Skeletal muscle tissue (tissue), 4 donors: ENCODE data around the gene MPV17L2. TPM values are rescaled to one million over a fixed set of nuclear protein-coding genes. Genes with fewer than 3 reads are reported as not detected.

Experiments used
- H3K27ac ChIP-seq: one replicate; pipeline ENCODE4 v1.7.0; 2013; ENCODE audit warnings: mild to moderate bottlenecking, low read depth, low read length, inconsistent platforms
- H3K27me3 ChIP-seq, 3 donors: one replicate each; pipeline ENCODE4 v1.7.0; 2013; ENCODE audit warnings: low read length in 3 of 3; ENCODE audit not compliant: control insufficient read depth in 3 of 3, insufficient read depth in 3 of 3
- H3K36me3 ChIP-seq, 3 donors: one replicate each; pipeline ENCODE4 v1.7.0; 2013; ENCODE audit warnings: low read length in 3 of 3; ENCODE audit not compliant: control insufficient read depth in 3 of 3, insufficient read depth in 3 of 3
- H3K4me1 ChIP-seq, 3 donors: one replicate each; pipeline ENCODE4 v1.7.0; 2013; ENCODE audit warnings: low read length in 3 of 3, mild to moderate bottlenecking in 3 of 3; ENCODE audit not compliant: control insufficient read depth in 3 of 3, insufficient read depth in 3 of 3
- H3K4me3 ChIP-seq, 3 donors: one replicate each; pipeline ENCODE4 v1.7.0; 2013; ENCODE audit warnings: low read length in 3 of 3
- H3K9ac ChIP-seq, 3 donors: one replicate each; pipeline ENCODE4 v1.7.0; 2013; ENCODE audit warnings: low read length in 3 of 3, mild to moderate bottlenecking in 3 of 3, moderate library complexity in 2 of 3, low read depth in 1 of 3
- H3K9me3 ChIP-seq, 3 donors: one replicate each; pipeline ENCODE4 v1.7.0; 2013; ENCODE audit warnings: low read length in 3 of 3; ENCODE audit not compliant: control insufficient read depth in 3 of 3
- total RNA-seq: library from RNA; depleted of rRNA; stranded (reverse); fragments of >200 nt; gene quantifications from one replicate; pipeline ENCODE4 v1.2.3, GENCODE V29; 2014
- donor health status: Osteomylitis.

The MPV17L2 gene
- 4.2 TPM for total RNA-seq

- H3K9ac ChIP-seq: peak within 1 kb of the TSS; percentile 82 to 90 (median 89)
- H3K27ac ChIP-seq: peak within 1 kb of the TSS; percentile 97
- no peaks in the 10 kb centered on the region for H3K27me3 ChIP-seq
- H3K9me3 ChIP-seq: no peaks in the 10 kb centered on the region
- H3K36me3 ChIP-seq: peaks cover 12 to 17% (median 14%) of the 10 kb centered on the region in 3 donors
- peaks cover 13 to 20% (median 14%) of the 10 kb centered on the region in 3 donors for H3K4me1 ChIP-seq
- peak within 1 kb of the TSS; percentile 75 to 86 (median 83) for H3K4me3 ChIP-seq
These were observed at the start of gene MPV17L2 for GRCh38 chr19:18192673-18193387. Gene MPV17L2 (plus strand): TSS chr19:18193218. CDS start chr19:18193282, 64 bp downstream.

GRCh38 chr19:18143902-18144301 lies 49.1 kb upstream of the MPV17L2 start:
- Histone ChIP-seq H3K27ac (no peak overlapping the region), H3K9ac (no peak overlapping the region), H3K9me3 (no peaks in the 10 kb centered on the region), H3K27me3 (no peaks in the 10 kb centered on the region), H3K4me3 (no peak overlapping the region), H3K36me3 (peaks cover 10 to 44% (median 14%) of the 10 kb centered on the region in 3 donors), H3K4me1 (no peaks in the 10 kb centered on the region)

- Histone ChIP-seq H3K4me3 (no peak overlapping the region), H3K36me3 (peaks cover 10 to 42% (median 14%) of the 10 kb centered on the region in 3 donors)
These were observed 48.7 kb upstream of the MPV17L2 start for GRCh38 chr19:18144361-18144760.

GRCh38 chr19:18144906-18145305 lies 48.1 kb upstream of the MPV17L2 start:
- peaks cover 10 to 42% (median 14%) of the 10 kb centered on the region in 3 donors for H3K36me3 ChIP-seq

More at GRCh38 chr19:18144361-18144760, 48.7 kb upstream of the MPV17L2 start:
- Histone ChIP-seq H3K4me1 (peaks cover 0 to under 1% (median under 1%) of the 10 kb centered on the region in 3 donors), H3K27me3 (no peaks in the 10 kb centered on the region), H3K9me3 (no peaks in the 10 kb centered on the region), H3K9ac (no peak overlapping the region), H3K27ac (no peak overlapping the region)

DNA sequence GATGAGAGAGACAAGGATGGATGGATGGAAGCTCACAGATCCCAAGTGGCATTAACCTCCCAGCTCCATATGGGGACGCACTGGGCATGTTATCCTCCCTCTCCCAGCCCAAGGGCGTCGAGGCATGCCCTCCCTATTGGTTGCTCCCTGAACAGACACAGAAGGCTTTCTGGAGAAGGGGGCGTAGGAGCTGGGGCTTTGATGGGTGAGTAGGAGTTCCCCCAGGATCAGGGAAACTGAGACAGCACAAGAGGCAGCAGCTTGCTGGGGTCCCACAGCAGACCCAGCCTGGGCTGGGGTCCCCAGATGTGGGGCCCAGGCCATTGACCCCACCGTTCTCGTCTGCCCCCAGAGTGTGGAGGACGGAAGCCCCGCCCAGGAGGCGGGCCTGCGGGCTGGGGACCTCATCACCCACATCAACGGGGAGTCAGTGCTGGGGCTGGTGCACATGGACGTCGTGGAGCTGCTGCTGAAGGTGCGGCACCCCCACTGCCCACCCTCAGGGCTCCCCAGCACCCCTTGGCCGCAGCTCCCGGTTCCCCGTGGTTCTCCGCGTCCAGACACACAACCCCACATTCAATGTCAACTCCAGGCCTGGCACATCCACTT lies 47.5 kb upstream of the MPV17L2 start:
- Histone ChIP-seq H3K9ac (no peak overlapping the region), H3K4me1 (peaks cover under 1 to 4% (median 4%) of the 10 kb centered on the region in 3 donors), H3K36me3 (peaks cover 10 to 39% (median 14%) of the 10 kb centered on the region in 3 donors), H3K9me3 (no peaks in the 10 kb centered on the region), H3K27ac (no peak overlapping the region), H3K27me3 (no peaks in the 10 kb centered on the region), H3K4me3 (no peak overlapping the region)

More at GRCh38 chr19:18144906-18145305, 48.1 kb upstream of the MPV17L2 start:
- Histone ChIP-seq H3K27ac (no peak overlapping the region), H3K9me3 (no peaks in the 10 kb centered on the region), H3K27me3 (no peaks in the 10 kb centered on the region), H3K4me3 (no peak overlapping the region), H3K9ac (no peak overlapping the region), H3K4me1 (peaks cover 0 to 4% (median 4%) of the 10 kb centered on the region in 3 donors)

DNA sequence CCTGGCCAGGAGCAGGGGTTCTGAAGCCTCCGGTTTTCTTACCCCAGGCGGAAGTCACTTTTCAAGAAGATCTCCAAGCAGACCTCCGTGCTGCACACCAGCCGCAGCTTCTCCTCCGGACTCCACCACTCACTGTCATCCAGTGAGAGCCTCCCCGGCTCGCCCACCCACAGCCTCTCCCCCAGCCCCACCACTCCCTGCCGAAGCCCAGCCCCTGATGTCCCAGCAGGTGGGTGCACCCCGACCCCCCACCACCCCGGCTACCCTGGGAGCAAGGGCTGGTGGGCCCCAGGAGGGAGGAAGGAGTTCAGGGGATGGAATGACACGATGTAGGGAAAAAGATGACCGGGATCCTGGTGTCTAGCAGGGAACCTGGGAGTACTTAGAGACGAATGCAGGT lies 45.6 kb upstream of the MPV17L2 start:
- H3K9me3 ChIP-seq: no peaks in the 10 kb centered on the region
- H3K4me3 ChIP-seq: no peak overlapping the region
- H3K9ac ChIP-seq: no peak overlapping the region
- peaks cover 6 to 33% (median 12%) of the 10 kb centered on the region in 3 donors for H3K36me3 ChIP-seq
- no peaks in the 10 kb centered on the region for H3K27me3 ChIP-seq
- H3K4me1 ChIP-seq: peaks cover 11 to 16% (median 11%) of the 10 kb centered on the region in 3 donors
- no peak overlapping the region for H3K27ac ChIP-seq

GRCh38 chr19:18149596-18149975 lies 43.4 kb upstream of the MPV17L2 start:
- peak overlapping the region; percentile 6 to 38 (median 36) for H3K4me3 ChIP-seq

DNA sequence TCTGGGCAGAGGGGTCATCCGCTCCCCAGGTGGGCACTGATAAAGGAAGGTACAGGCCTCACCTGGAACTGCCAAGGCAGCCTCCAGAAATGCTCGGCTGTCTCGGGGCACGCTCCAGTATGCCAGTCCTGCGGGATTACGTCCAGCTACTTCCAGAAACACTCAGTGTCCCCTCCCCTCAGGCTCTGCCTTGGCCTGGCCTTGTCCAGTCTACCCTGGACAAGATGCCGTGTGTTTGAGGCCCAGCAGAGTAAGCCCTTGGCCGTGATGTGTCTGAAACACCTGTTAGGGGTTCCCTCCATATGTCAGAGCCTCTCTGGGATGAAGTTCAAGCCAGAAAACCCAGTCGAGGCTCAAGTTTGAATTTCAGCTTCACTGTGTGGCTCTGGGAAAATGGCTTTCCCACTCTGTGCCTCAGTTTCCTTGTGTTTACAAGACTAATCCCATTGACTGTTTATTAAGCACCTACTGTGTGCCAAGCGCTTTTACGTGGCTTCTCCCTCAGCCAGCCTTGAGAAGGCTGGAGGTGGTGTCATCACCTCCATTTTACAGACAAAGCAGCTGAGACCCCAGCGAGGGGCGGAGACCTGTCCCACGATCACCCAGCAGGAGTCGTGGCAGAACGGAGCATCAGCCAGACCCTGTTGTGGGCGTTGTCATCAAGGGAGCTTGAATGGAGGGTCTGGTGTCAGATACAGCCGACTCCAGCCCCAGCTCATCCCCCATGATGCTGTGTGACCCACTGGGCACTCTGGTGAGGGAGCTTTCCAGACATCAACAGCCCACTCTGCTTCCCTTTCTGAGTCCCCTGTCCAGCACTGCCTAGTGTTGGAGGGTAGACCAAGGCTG lies 42.0 kb upstream of the MPV17L2 start:
- Histone ChIP-seq H3K27me3 (no peaks in the 10 kb centered on the region), H3K27ac (peak overlapping the region; percentile 22), H3K4me3 (no peak overlapping the region), H3K4me1 (peaks cover 31 to 41% (median 31%) of the 10 kb centered on the region in 3 donors), H3K36me3 (peaks cover 0 to 13% (median 6%) of the 10 kb centered on the region in 3 donors), H3K9ac (peak overlapping the region in 2 of 3 donors; percentile 20 to 97), H3K9me3 (no peaks in the 10 kb centered on the region)

More at GRCh38 chr19:18149596-18149975, 43.4 kb upstream of the MPV17L2 start:
- Histone ChIP-seq H3K9me3 (no peaks in the 10 kb centered on the region), H3K27ac (peak overlapping the region; percentile 36), H3K4me1 (peaks cover 22 to 30% (median 24%) of the 10 kb centered on the region in 3 donors), H3K27me3 (no peaks in the 10 kb centered on the region), H3K9ac (peak overlapping the region in 2 of 3 donors; percentile 32 to 69), H3K36me3 (peaks cover 5 to 20% (median 6%) of the 10 kb centered on the region in 3 donors)

DNA sequence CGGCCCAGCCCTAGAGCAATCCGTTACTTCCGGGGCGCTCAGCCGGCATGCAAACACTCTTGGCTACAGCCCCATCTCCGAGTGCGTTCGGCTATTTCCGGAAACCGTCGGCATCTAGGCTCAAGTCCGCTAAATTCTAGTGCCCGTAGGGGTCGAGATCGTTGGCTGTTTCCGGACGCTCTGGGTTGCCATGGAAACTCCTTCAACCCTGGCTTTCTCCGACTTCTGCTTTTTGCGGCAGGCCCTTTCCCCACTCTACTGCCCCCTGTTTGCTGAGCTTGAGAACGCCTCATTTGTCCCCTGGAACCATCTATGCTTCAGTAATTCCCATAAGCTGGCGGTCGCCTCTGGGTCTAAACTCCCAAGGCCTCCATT lies 40.6 kb upstream of the MPV17L2 start:
- Histone ChIP-seq H3K9ac (peak overlapping the region; percentile 91 to 97 (median 97)), H3K27me3 (no peaks in the 10 kb centered on the region), H3K4me3 (peak overlapping the region; percentile 74 to 90 (median 87)), H3K9me3 (no peaks in the 10 kb centered on the region), H3K4me1 (peaks cover 46 to 55% (median 46%) of the 10 kb centered on the region in 3 donors), H3K27ac (peak overlapping the region; percentile 91), H3K36me3 (peaks cover 0 to 9% (median 9%) of the 10 kb centered on the region in 3 donors)
